DOHH2 (cell line): ENCODE results near the gene HECTD1.

Experiments
- EZH2phosphoT487 ChIP-seq: fragments of 200-600 bp; sonication (generic); IDR thresholded peaks from 2 replicates; pipeline ENCODE4 v1.6.1; 2017; ENCODE audit warnings: borderline replicate concordance, mild to moderate bottlenecking, antibody characterized with exemption, low read length, moderate library complexity, mixed read lengths
- TF ChIP-seq, protein P1 (sequence below): fragments of 200-600 bp; sonication (generic); IDR thresholded peaks from one replicate; pipeline ENCODE4 v1.5.1; 2014; ENCODE audit warnings: antibody characterized with exemption, mild to moderate bottlenecking, low read depth, low read length; ENCODE audit not compliant: poor library complexity, severe bottlenecking

- TF ChIP-seq, protein P1, sequence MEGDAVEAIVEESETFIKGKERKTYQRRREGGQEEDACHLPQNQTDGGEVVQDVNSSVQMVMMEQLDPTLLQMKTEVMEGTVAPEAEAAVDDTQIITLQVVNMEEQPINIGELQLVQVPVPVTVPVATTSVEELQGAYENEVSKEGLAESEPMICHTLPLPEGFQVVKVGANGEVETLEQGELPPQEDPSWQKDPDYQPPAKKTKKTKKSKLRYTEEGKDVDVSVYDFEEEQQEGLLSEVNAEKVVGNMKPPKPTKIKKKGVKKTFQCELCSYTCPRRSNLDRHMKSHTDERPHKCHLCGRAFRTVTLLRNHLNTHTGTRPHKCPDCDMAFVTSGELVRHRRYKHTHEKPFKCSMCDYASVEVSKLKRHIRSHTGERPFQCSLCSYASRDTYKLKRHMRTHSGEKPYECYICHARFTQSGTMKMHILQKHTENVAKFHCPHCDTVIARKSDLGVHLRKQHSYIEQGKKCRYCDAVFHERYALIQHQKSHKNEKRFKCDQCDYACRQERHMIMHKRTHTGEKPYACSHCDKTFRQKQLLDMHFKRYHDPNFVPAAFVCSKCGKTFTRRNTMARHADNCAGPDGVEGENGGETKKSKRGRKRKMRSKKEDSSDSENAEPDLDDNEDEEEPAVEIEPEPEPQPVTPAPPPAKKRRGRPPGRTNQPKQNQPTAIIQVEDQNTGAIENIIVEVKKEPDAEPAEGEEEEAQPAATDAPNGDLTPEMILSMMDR, result no peak
- TF ChIP-seq EZH2phosphoT487, result no peak
Measured at GRCh38 chr14:31251028-31251958, 43.7 kb upstream of the HECTD1 start.
